WTC11 (cell line): ENCODE measurements around the gene TFF1.

Experiments used
- FOXJ3 ChIP-seq: sonication (generic); formaldehyde crosslinking; IDR thresholded peaks from 2 replicates; pipeline ENCODE4 v1.9.0; 2021; ENCODE audit warnings: missing genetic modification reagents, mild to moderate bottlenecking, borderline replicate concordance
- HMGA2 ChIP-seq: fragments of 250-450 bp; sonication (Bioruptor Pico); IDR thresholded peaks from 2 replicates; pipeline ENCODE4 v1.4.0; 2021; ENCODE audit warnings: mild to moderate bottlenecking, moderate library complexity
- KAT7 ChIP-seq: sonication (generic); formaldehyde crosslinking; IDR thresholded peaks from 2 replicates; pipeline ENCODE4 v1.8.1; 2023; ENCODE audit warnings: missing genetic modification reagents, mild to moderate bottlenecking, borderline replicate concordance
- ZNF263 ChIP-seq: sonication (generic); formaldehyde crosslinking; IDR thresholded peaks from 2 replicates; pipeline ENCODE4 v1.8.1; 2022; ENCODE audit warnings: low read depth, mild to moderate bottlenecking, moderate library complexity, missing genetic modification reagents
- TF ChIP-seq, protein P1 (sequence below): sonication (generic); formaldehyde crosslinking; IDR thresholded peaks from 2 replicates; pipeline ENCODE4 v1.8.1; 2022; ENCODE audit warnings: low read depth, mild to moderate bottlenecking, moderate library complexity, missing genetic modification reagents, borderline replicate concordance

DNA sequence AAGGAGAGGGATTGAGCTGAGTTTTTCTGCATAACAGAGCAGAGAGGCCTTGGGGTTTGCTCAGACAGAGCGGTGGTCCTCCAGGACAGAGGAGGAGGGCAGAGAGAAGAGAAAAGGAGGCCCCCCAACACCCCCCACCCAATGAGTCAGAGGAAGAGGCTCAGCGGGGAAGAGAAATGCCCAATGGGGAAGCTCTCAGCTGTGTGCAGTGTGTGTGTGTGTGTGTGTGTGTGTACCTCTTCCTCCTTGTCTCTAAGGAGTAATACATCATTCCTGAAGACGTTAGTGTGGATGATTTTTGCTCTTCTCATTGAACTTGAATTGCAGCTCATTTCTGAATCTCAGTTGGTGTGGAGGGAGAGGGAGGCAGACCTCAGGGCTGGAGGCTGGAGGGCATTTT, 20.8 kb upstream of the TFF1 start:
- no peak for TF ChIP-seq KAT7 (CRISPR knock-in tag)
- TF ChIP-seq, protein P1, sequence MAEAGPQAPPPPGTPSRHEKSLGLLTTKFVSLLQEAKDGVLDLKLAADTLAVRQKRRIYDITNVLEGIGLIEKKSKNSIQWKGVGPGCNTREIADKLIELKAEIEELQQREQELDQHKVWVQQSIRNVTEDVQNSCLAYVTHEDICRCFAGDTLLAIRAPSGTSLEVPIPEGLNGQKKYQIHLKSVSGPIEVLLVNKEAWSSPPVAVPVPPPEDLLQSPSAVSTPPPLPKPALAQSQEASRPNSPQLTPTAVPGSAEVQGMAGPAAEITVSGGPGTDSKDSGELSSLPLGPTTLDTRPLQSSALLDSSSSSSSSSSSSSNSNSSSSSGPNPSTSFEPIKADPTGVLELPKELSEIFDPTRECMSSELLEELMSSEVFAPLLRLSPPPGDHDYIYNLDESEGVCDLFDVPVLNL (CRISPR knock-in tag) = no peak
- no peak for TF ChIP-seq ZNF263 (CRISPR knock-in tag)
- no peak for TF ChIP-seq HMGA2 (CRISPR knock-in tag)
- TF ChIP-seq FOXJ3 (CRISPR knock-in tag) = no peak
